Effector memory CD4-positive, alpha-beta T cell (primary cell): ENCODE measurements around the gene NCAPD2.

Experiments
- DNase-seq, 3 donors: peaks; one replicate each; pipeline ENCODE4 v3.0.0-alpha.2; 2020
- H3K27ac ChIP-seq: 2 replicates; pipeline ENCODE4 v1.7.0; 2013; ENCODE audit warnings: mild to moderate bottlenecking, low read length, moderate library complexity; ENCODE audit not compliant: insufficient read depth, poor library complexity, severe bottlenecking
- H3K27me3 ChIP-seq: replicated peaks from 2 replicates; pipeline ENCODE4 v1.7.0; 2013; ENCODE audit warnings: mild to moderate bottlenecking, low read length; ENCODE audit not compliant: insufficient read depth, control insufficient read depth, poor library complexity, severe bottlenecking
- H3K36me3 ChIP-seq: 2 replicates; pipeline ENCODE4 v1.7.0; 2013; ENCODE audit warnings: mild to moderate bottlenecking, low read length, moderate library complexity; ENCODE audit not compliant: control insufficient read depth, insufficient read depth
- H3K4me1 ChIP-seq: 2 replicates; pipeline ENCODE4 v1.7.0; 2013; ENCODE audit warnings: low read length, mild to moderate bottlenecking; ENCODE audit not compliant: control insufficient read depth, insufficient read depth, poor library complexity, severe bottlenecking
- H3K4me3 ChIP-seq: 2 replicates; pipeline ENCODE4 v1.7.0; 2013; ENCODE audit warnings: low read length, low read depth, mild to moderate bottlenecking; ENCODE audit not compliant: insufficient read depth, poor library complexity, severe bottlenecking
- H3K9me3 ChIP-seq: 2 replicates; pipeline ENCODE4 v1.7.0; 2013; ENCODE audit warnings: mild to moderate bottlenecking, low read length, moderate library complexity; ENCODE audit not compliant: control insufficient read depth

Gene NCAPD2

GRCh38 chr12:6569312-6569711, 75.4 kb downstream of the NCAPD2 start:
- H3K27ac ChIP-seq, result no peak overlapping the region
- no peaks in the 10 kb centered on the region for H3K9me3 ChIP-seq
- no peaks in the 10 kb centered on the region for H3K27me3 ChIP-seq
- no peak for DNase-seq
- H3K36me3 ChIP-seq, result peaks cover 51% of the 10 kb centered on the region
- peaks cover 14% of the 10 kb centered on the region for H3K4me1 ChIP-seq
- H3K4me3 ChIP-seq, result no peak overlapping the region

GRCh38 chr12:6569786-6570185, 75.9 kb downstream of the NCAPD2 start:
- Histone ChIP-seq H3K4me1 (peaks cover 14% of the 10 kb centered on the region), H3K9me3 (no peaks in the 10 kb centered on the region), H3K27ac (no peak overlapping the region), H3K36me3 (peaks cover 52% of the 10 kb centered on the region), H3K4me3 (no peak overlapping the region), H3K27me3 (no peaks in the 10 kb centered on the region)
- DNase-seq, result no peak

DNA sequence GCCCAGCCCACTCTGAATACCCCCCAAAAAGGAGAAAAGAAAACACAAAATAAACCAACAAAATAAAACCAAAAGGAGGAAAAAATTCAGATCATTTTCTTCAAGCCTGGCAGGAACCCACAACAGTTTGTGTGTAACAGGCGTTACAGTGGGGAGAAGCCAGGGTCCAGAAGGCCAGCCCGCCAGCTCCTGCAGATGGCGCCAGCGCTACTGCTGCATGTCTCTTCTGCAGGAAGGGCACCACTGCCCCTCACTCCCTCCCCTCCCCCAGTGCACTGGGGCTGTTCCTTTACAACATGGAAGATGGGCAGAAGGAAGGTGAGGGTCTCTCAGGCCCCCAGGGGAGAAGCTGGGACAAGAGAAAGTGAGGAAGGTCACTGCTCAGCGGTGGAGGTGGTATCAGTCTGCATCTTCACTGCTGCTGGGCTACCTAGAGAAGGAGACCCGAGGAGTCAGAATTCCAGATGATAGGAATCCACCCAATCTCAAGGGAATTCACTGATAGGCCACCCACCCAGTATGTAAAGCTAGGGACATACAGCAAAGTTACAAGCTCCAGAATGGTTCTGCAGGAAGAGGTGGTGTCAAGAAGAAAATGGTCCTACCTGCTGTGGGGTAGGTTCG, 76.5 kb downstream of the NCAPD2 start:
- Histone ChIP-seq H3K4me3 (no peak overlapping the region), H3K27ac (no peak overlapping the region), H3K4me1 (peaks cover 13% of the 10 kb centered on the region), H3K36me3 (peaks cover 53% of the 10 kb centered on the region), H3K9me3 (no peaks in the 10 kb centered on the region), H3K27me3 (no peaks in the 10 kb centered on the region)
- no peak for DNase-seq

- peaks cover 64% of the 10 kb centered on the region for H3K36me3 ChIP-seq
- no peak for DNase-seq
Measured at GRCh38 chr12:6573001-6573400, 79.1 kb downstream of the NCAPD2 start.

DNA sequence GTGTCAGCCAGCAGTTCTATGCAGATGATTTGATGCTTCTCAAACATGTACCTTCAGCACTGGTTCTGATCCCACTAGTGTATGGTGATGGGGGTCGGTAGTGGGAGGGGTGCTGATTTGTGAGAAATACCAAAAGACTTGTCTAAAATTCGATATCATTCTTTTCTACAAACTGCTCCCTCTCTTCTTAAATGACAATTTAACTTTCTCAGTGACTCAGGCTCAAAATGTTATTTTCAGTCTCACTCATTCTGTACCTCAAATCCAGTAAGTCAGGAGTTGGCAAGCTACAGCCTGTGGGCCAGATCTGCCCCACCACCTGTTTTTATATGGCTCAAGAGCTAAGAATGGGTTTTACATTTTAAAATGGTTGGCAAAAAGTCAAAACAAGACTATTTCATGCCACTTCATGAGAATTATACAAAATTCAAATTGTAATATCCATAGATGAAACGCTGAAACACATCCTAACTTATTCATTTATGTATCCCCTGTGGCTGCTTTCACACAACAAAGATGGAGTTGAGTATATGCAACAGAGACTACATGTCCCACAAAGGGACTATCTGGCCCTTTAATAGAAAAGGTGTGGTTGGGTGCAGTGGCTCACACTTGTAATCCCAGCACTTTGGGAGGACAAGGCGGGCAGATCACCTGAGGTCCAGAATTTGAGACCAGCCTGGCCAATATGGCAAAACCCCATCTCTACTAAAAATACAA, 80.8 kb downstream of the NCAPD2 start:
- Histone ChIP-seq H3K4me3 (no peak overlapping the region), H3K27ac (no peak overlapping the region), H3K9me3 (no peaks in the 10 kb centered on the region), H3K4me1 (no peaks in the 10 kb centered on the region), H3K27me3 (no peaks in the 10 kb centered on the region), H3K36me3 (peaks cover 75% of the 10 kb centered on the region)
- no peak for DNase-seq

More at GRCh38 chr12:6573001-6573400, 79.1 kb downstream of the NCAPD2 start:
- H3K9me3 ChIP-seq, result no peaks in the 10 kb centered on the region
- H3K4me3 ChIP-seq, result no peak overlapping the region
- no peaks in the 10 kb centered on the region for H3K27me3 ChIP-seq
- no peak overlapping the region for H3K27ac ChIP-seq
- H3K4me1 ChIP-seq, result no peaks in the 10 kb centered on the region

GRCh38 chr12:6575648-6576047, 81.7 kb downstream of the NCAPD2 start:
- H3K27ac ChIP-seq, result no peak overlapping the region
- no peak overlapping the region for H3K4me3 ChIP-seq
- peaks cover 75% of the 10 kb centered on the region for H3K36me3 ChIP-seq
- H3K27me3 ChIP-seq, result no peaks in the 10 kb centered on the region
- no peaks in the 10 kb centered on the region for H3K9me3 ChIP-seq
- H3K4me1 ChIP-seq, result no peaks in the 10 kb centered on the region
- DNase-seq, result no peak
